Sigmoid colon (tissue), 4 donors: ENCODE measurements around the gene TREM2.

Experiments
- POLR2A ChIP-seq, 2 donors: fragments of 450-650 bp; IDR thresholded peaks; one replicate each; pipeline ENCODE4 v1.6.1; 2016; ENCODE audit warnings: antibody characterized with exemption in 2 of 2, mild to moderate bottlenecking in 2 of 2, moderate library complexity in 2 of 2
- POLR2AphosphoS5 ChIP-seq, 4 donors: sonication (generic); formaldehyde crosslinking; IDR thresholded peaks; one replicate each; pipeline ENCODE4 v1.6.1; 2017; ENCODE audit warnings: antibody characterized with exemption in 4 of 4
- TF ChIP-seq, protein P1 (sequence below), 4 experiments: fragments of 450-650 bp in 3 of 4; fragments of 200-600 bp in 1 of 4; IDR thresholded peaks; one replicate each; pipeline ENCODE4 v1.5.1; 2016 to 2019; ENCODE audit warnings: antibody characterized with exemption in 4 of 4, mild to moderate bottlenecking in 3 of 4, moderate library complexity in 2 of 4

DNA sequence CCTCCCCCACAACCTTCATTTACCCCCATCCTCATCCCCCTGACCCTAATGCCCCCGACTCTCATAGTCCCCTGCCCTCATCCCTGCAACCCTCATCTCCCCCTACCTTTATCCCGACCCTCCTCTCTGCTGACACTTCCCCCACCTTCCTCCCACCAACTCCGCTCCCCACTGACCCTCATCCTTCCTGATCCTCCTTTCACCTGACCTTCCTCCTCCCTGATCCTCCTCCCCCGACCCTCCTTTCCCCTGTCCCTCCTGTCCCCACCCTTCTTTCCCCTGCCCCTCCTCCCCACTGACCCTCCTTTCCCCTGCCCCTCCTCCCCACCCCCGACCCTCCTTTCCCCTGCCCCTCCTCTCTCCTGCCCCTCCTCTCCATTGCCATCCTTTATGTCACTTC is 31.0 kb upstream of the TREM2 start:
- TF ChIP-seq, protein P1, sequence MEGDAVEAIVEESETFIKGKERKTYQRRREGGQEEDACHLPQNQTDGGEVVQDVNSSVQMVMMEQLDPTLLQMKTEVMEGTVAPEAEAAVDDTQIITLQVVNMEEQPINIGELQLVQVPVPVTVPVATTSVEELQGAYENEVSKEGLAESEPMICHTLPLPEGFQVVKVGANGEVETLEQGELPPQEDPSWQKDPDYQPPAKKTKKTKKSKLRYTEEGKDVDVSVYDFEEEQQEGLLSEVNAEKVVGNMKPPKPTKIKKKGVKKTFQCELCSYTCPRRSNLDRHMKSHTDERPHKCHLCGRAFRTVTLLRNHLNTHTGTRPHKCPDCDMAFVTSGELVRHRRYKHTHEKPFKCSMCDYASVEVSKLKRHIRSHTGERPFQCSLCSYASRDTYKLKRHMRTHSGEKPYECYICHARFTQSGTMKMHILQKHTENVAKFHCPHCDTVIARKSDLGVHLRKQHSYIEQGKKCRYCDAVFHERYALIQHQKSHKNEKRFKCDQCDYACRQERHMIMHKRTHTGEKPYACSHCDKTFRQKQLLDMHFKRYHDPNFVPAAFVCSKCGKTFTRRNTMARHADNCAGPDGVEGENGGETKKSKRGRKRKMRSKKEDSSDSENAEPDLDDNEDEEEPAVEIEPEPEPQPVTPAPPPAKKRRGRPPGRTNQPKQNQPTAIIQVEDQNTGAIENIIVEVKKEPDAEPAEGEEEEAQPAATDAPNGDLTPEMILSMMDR (IDR thresholded peaks at IDR 0.05) = no peak
- no peak for TF ChIP-seq POLR2A (IDR thresholded peaks at IDR 0.05)
- no peak for TF ChIP-seq POLR2AphosphoS5 (IDR thresholded peaks at IDR 0.05)
